Thyroid gland (tissue), 4 donors: ENCODE results near the gene ZBED1. TPM values are rescaled to one million over a fixed set of nuclear protein-coding genes. Genes with fewer than 3 reads are reported as not detected.
"Not testable (repeated sequence)": the region's sequence is repeated elsewhere in the genome, so short reads cannot be mapped to it uniquely, and the experiment has no call there.

Source experiments
- DNase-seq, 2 donors: peaks; one replicate each; pipeline ENCODE4 v3.0.0-alpha.2; 2019
- H3K27ac ChIP-seq, 3 donors: fragments of 200-600 bp; sonication (generic); 1 replicate in 2 of 3; 2 replicates in 1 of 3; pipeline ENCODE4 v1.5.1; 2016 to 2019; ENCODE audit warnings: mild to moderate bottlenecking in 1 of 3, moderate library complexity in 1 of 3
- H3K27me3 ChIP-seq: fragments of 200-600 bp; sonication (generic); one replicate; pipeline ENCODE4 v1.5.1; 2019
- H3K36me3 ChIP-seq, 2 donors: fragments of 200-600 bp; sonication (generic); one replicate each; pipeline ENCODE4 v1.5.1; 2016 to 2019
- H3K4me1 ChIP-seq, 2 donors: fragments of 200-600 bp; sonication (generic); one replicate each; pipeline ENCODE4 v1.5.1; 2017 to 2019
- H3K4me3 ChIP-seq, 3 donors: fragments of 200-600 bp; sonication (generic); replicated peaks in 1 of 3; 1 replicate in 2 of 3; 2 replicates in 1 of 3; pipeline ENCODE4 v1.5.1; 2016; ENCODE audit warnings: mild to moderate bottlenecking in 1 of 3
- H3K9me3 ChIP-seq: fragments of 200-600 bp; sonication (generic); one replicate; pipeline ENCODE4 v1.5.1; 2017
- CTCF ChIP-seq, 6 experiments: fragments of 200-600 bp in 3 of 6; fragments of 450-650 bp in 3 of 6; sonication (generic) in 3 of 6; IDR thresholded peaks; one replicate each; pipeline ENCODE4 v1.5.1; 2016 to 2019; ENCODE audit warnings: antibody characterized with exemption in 6 of 6, mild to moderate bottlenecking in 2 of 6, inconsistent platforms in 1 of 6, moderate library complexity in 1 of 6
- POLR2A ChIP-seq, 2 donors: fragments of 450-650 bp; IDR thresholded peaks; one replicate each; pipeline ENCODE4 v1.6.1; 2017; ENCODE audit warnings: antibody characterized with exemption in 2 of 2, mild to moderate bottlenecking in 2 of 2, moderate library complexity in 1 of 2
- WGBS, 2 donors: methylation state at CpG; one replicate each; pipeline ENCODE4 v1.1.5; 2017; 5-methylcytosine and 5-hydroxymethylcytosine counted together
- intact Hi-C: fragments of 100-400 bp; cut with DNase I; formaldehyde crosslinking; loops from one replicate; pipeline ENCODE4 v1.15.1; 2023
- total RNA-seq, 4 donors: library from RNA; depleted of rRNA; stranded (reverse); fragments of >200 nt; gene quantifications; one replicate each; pipeline ENCODE4 v1.2.3, GENCODE V29; 2016

ZBED1 gene
- total RNA-seq, 4 donors from 2014 or later = 32.4 to 48.6 (median 45.2) TPM

- no peaks in the 10 kb centered on the region for H3K9me3 ChIP-seq
- intact Hi-C loops = no loop called here
- no peak overlapping the region for H3K4me3 ChIP-seq
- H3K27ac ChIP-seq = peak overlapping the region in 1 of 3 donors; percentile 33
- H3K36me3 ChIP-seq = peaks cover 27 to 31% of the 10 kb centered on the region in 2 donors
- TF ChIP-seq CTCF (IDR thresholded peaks at IDR 0.05) = no peak
- TF ChIP-seq POLR2A (IDR thresholded peaks at IDR 0.05) = no peak
- H3K4me1 ChIP-seq = peaks cover 0 to 3% of the 10 kb centered on the region in 2 donors
- H3K27me3 ChIP-seq = no peaks in the 10 kb centered on the region
- 87 to 88% methylated on average over 10 of the region's 10 CpGs for WGBS, 2 donors
- no peak for DNase-seq
Observed at GRCh38 chrX:2485789-2486345, 14.9 kb downstream of the ZBED1 start.

GRCh38 chrX:2484721-2485648 lies 15.8 kb downstream of the ZBED1 start:
- DNase-seq = no peak
- peaks cover 0 to 3% of the 10 kb centered on the region in 2 donors for H3K4me1 ChIP-seq
- no peak overlapping the region for H3K4me3 ChIP-seq
- WGBS, 2 donors = 70 to 76% methylated on average over 26 of the region's 26 CpGs
- H3K36me3 ChIP-seq = peaks cover 22 to 28% of the 10 kb centered on the region in 2 donors
- TF ChIP-seq POLR2A (IDR thresholded peaks at IDR 0.05) (no peak), CTCF (IDR thresholded peaks at IDR 0.05) (no peak)
- intact Hi-C loops = no loop called here
- H3K27ac ChIP-seq = peak overlapping the region in 2 of 3 donors; percentile 9 to 33
- H3K9me3 ChIP-seq = no peaks in the 10 kb centered on the region
- H3K27me3 ChIP-seq = no peaks in the 10 kb centered on the region

- Histone ChIP-seq H3K27me3 (no peaks in the 10 kb centered on the region), H3K27ac (peak overlapping the region in 2 of 3 donors; percentile 9 to 33), H3K4me1 (peaks cover 0 to 3% of the 10 kb centered on the region in 2 donors), H3K4me3 (no peak overlapping the region), H3K9me3 (no peaks in the 10 kb centered on the region), H3K36me3 (peaks cover 15 to 21% of the 10 kb centered on the region in 2 donors)
- WGBS, 2 donors = 70 to 76% methylated on average over 12 of the region's 12 CpGs
- no peak for TF ChIP-seq POLR2A (IDR thresholded peaks at IDR 0.05)
- no peak for TF ChIP-seq CTCF (IDR thresholded peaks at IDR 0.05)
- no peak for DNase-seq
- intact Hi-C loops = no loop called here
Observed at GRCh38 chrX:2484256-2484655, 16.5 kb downstream of the ZBED1 start.

- H3K27me3 ChIP-seq = no peaks in the 10 kb centered on the region
- DNase-seq = no peak
- WGBS, 2 donors = 72 to 74% methylated on average over 16 of the region's 16 CpGs
- H3K36me3 ChIP-seq = peaks cover 7 to 14% of the 10 kb centered on the region in 2 donors
- H3K27ac ChIP-seq = no peak overlapping the region
- H3K9me3 ChIP-seq = no peaks in the 10 kb centered on the region
- TF ChIP-seq POLR2A (IDR thresholded peaks at IDR 0.05) (no peak), CTCF (IDR thresholded peaks at IDR 0.05) (no peak)
- H3K4me1 ChIP-seq = peaks cover 0 to 3% of the 10 kb centered on the region in 2 donors
- intact Hi-C loops = no loop called here
- H3K4me3 ChIP-seq = no peak overlapping the region
Observed at GRCh38 chrX:2483398-2484060, 17.2 kb downstream of the ZBED1 start.

- H3K36me3 ChIP-seq, H3K4me1 ChIP-seq, H3K27me3 ChIP-seq, H3K9me3 ChIP-seq, intact Hi-C loops, H3K27ac ChIP-seq, DNase-seq, H3K4me3 ChIP-seq: not testable (repeated sequence)
- WGBS, 2 donors = 88 to 89% methylated on average over 12 of the region's 12 CpGs
Observed at GRCh38 chrX:2481597-2481996, 19.2 kb downstream of the ZBED1 start.

GRCh38 chrX:2479982-2480381 lies 20.8 kb downstream of the ZBED1 start:
- H3K27ac ChIP-seq, H3K27me3 ChIP-seq, H3K4me3 ChIP-seq, H3K9me3 ChIP-seq, H3K4me1 ChIP-seq, DNase-seq, intact Hi-C loops, H3K36me3 ChIP-seq: not testable (repeated sequence)
- 96 to 98% methylated on average over 5 of the region's 5 CpGs for WGBS, 2 donors
